Measurements from ENCODE around the gene TM9SF1. TPM values are rescaled to one million over a fixed set of nuclear protein-coding genes. Genes with fewer than 3 reads are reported as not detected.

The TM9SF1 gene
- total and polyA plus RNA-seq, 7 donors: 7.9 to 37.2 (median 33.5) TPM

GRCh38 chr14:24171422-24172260 lies 23.6 kb downstream of the TM9SF1 start, which contains the start of gene REC8:
Gene REC8 (plus strand): TSS chr14:24172080. CDS start chr14:24172553, 473 bp downstream.
- Histone ChIP-seq H3K4me3 (peak within 1 kb of the TSS; percentile 31 to 56 (median 48)), H3K36me3 (peaks cover 3 to 18% (median 7%) of the 10 kb centered on the region in 4 donors), H3K9me3 (no peaks in the 10 kb centered on the region), H3K27ac (peak within 1 kb of the TSS; percentile 32 to 70 (median 66)), H3K4me1 (peaks cover 0 to 20% (median 16%) of the 10 kb centered on the region in 4 donors), H3K27me3 (no peaks in the 10 kb centered on the region)
- intact Hi-C loops (cut with DNase I): no loop called here
- TF ChIP-seq POLR2AphosphoS5 (IDR thresholded peaks at IDR 0.05): peak in 3 of 4 donors; percentile 4 to 66 (median 55)
- no peak for TF ChIP-seq POLR2A (IDR thresholded peaks at IDR 0.05)
- whole genome bisulfite sequencing, 2 donors: 19 to 74% methylated on average over 63 of the region's 63 CpGs
- DNase-seq: peak; percentile 95

GRCh38 chr14:24167469-24168114 lies 27.6 kb downstream of the TM9SF1 start:
- no peak for DNase-seq
- no peak for TF ChIP-seq EP300 (IDR thresholded peaks at IDR 0.05)
- TF ChIP-seq CTCF (IDR thresholded peaks at IDR 0.05): no peak
- no peak for TF ChIP-seq POLR2A (IDR thresholded peaks at IDR 0.05)
- no peak for TF ChIP-seq POLR2AphosphoS5 (IDR thresholded peaks at IDR 0.05)
- Histone ChIP-seq H3K36me3 (peaks cover 18 to 57% (median 41%) of the 10 kb centered on the region in 4 donors), H3K27ac (no peak overlapping the region), H3K4me3 (no peak overlapping the region), H3K27me3 (no peaks in the 10 kb centered on the region), H3K9me3 (no peaks in the 10 kb centered on the region), H3K4me1 (peaks cover 0 to 38% (median 24%) of the 10 kb centered on the region in 4 donors)
- 88 to 91% methylated on average over 3 of the region's 3 CpGs for WGBS, 2 donors
- intact Hi-C loops (cut with DNase I): no loop called here

- Histone ChIP-seq H3K9me3 (no peaks in the 10 kb centered on the region), H3K27ac (no peak overlapping the region), H3K4me3 (no peak overlapping the region), H3K4me1 (peaks cover 0 to 35% (median 24%) of the 10 kb centered on the region in 4 donors), H3K36me3 (peaks cover 18 to 57% (median 41%) of the 10 kb centered on the region in 4 donors), H3K27me3 (no peaks in the 10 kb centered on the region)
- WGBS, 2 donors: 94 to 98% methylated on average over 5 of the region's 5 CpGs
- no peak for TF ChIP-seq POLR2AphosphoS5 (IDR thresholded peaks at IDR 0.05)
- no peak for TF ChIP-seq EP300 (IDR thresholded peaks at IDR 0.05)
- TF ChIP-seq POLR2A (IDR thresholded peaks at IDR 0.05): no peak
- TF ChIP-seq CTCF (IDR thresholded peaks at IDR 0.05): no peak
- intact Hi-C loops (cut with DNase I): no loop called here
- no peak for DNase-seq
These were observed 29.5 kb downstream of the TM9SF1 start for GRCh38 chr14:24165785-24166184.

GRCh38 chr14:24164518-24164991 lies 30.7 kb downstream of the TM9SF1 start:
- Histone ChIP-seq H3K27me3 (no peaks in the 10 kb centered on the region), H3K27ac (no peak overlapping the region), H3K9me3 (no peaks in the 10 kb centered on the region), H3K4me1 (peaks cover 0 to 40% (median 28%) of the 10 kb centered on the region in 4 donors), H3K4me3 (no peak overlapping the region), H3K36me3 (peaks cover 22 to 68% (median 41%) of the 10 kb centered on the region in 4 donors)
- intact Hi-C loops (cut with DNase I): no loop called here
- DNase-seq: no peak
- TF ChIP-seq EP300 (IDR thresholded peaks at IDR 0.05) (no peak), CTCF (IDR thresholded peaks at IDR 0.05) (no peak), POLR2A (IDR thresholded peaks at IDR 0.05) (no peak), POLR2AphosphoS5 (IDR thresholded peaks at IDR 0.05) (no peak)
- 87 to 94% methylated on average over 14 of the region's 14 CpGs for WGBS, 2 donors

- no peak for TF ChIP-seq EP300 (IDR thresholded peaks at IDR 0.05)
- Histone ChIP-seq H3K9me3 (no peaks in the 10 kb centered on the region), H3K27ac (peak overlapping the region; percentile 90 to 97 (median 92)), H3K4me1 (peaks cover 0 to 40% (median 28%) of the 10 kb centered on the region in 4 donors), H3K27me3 (no peaks in the 10 kb centered on the region), H3K36me3 (peaks cover 32 to 73% (median 52%) of the 10 kb centered on the region in 4 donors), H3K4me3 (peak overlapping the region; percentile 55 to 77 (median 63))
- intact Hi-C loops (cut with DNase I): no loop called here
- WGBS, 2 donors: 56 to 60% methylated on average over 8 of the region's 8 CpGs
- no peak for DNase-seq
These were observed 33.1 kb downstream of the TM9SF1 start for GRCh38 chr14:24162093-24162492.

Data from sigmoid colon (tissue), 7 donors.